Thoracic aorta (tissue), 2 donors: ENCODE data around the gene TNFRSF18. TPM values are rescaled to one million over a fixed set of nuclear protein-coding genes. Genes with fewer than 3 reads are reported as not detected.

Experiments
- ATAC-seq: fragments of 150-250 bp; one replicate; pipeline ENCODE4 v1.8.0; 2017; ENCODE audit warnings: low read depth; ENCODE audit not compliant: insufficient number of reproducible peaks, low FRiP score
- DNase-seq: peaks from one replicate; pipeline ENCODE4 v3.0.0-alpha.2; 2020; ENCODE audit warnings: low spot score
- H3K27ac ChIP-seq, 2 donors: fragments of 200-600 bp; sonication (generic); 1 replicate in 1 of 2; 2 replicates in 1 of 2; pipeline ENCODE4 v1.5.1; 2016; ENCODE audit warnings: mild to moderate bottlenecking in 2 of 2, moderate library complexity in 2 of 2
- H3K27me3 ChIP-seq: fragments of 200-600 bp; sonication (generic); replicated peaks from 2 replicates; pipeline ENCODE4 v1.6.0; 2016; ENCODE audit warnings: mild to moderate bottlenecking; ENCODE audit not compliant: insufficient read depth
- H3K36me3 ChIP-seq: fragments of 200-600 bp; sonication (generic); one replicate; pipeline ENCODE4 v1.5.1; 2016
- H3K4me1 ChIP-seq, 2 donors: fragments of 200-600 bp; sonication (generic); 1 replicate in 1 of 2; 2 replicates in 1 of 2; pipeline versions ENCODE4 v1.5.1 to v1.6.0; 2016; ENCODE audit warnings: low read depth in 2 of 2, mild to moderate bottlenecking in 1 of 2; ENCODE audit not compliant: control insufficient read depth in 1 of 2
- H3K4me3 ChIP-seq: fragments of 200-600 bp; sonication (generic); 2 replicates; pipeline ENCODE4 v1.5.1; 2016; ENCODE audit warnings: mild to moderate bottlenecking
- H3K9me3 ChIP-seq: fragments of 200-600 bp; sonication (generic); 2 replicates; pipeline ENCODE4 v1.5.1; 2016
- total RNA-seq, 2 donors: library from RNA; depleted of rRNA; stranded (reverse); fragments of >200 nt; gene quantifications; one replicate each; pipeline versions ENCODE4 v1.1.0 to v1.2.3, GENCODE V29; 2016
- TF ChIP-seq, protein P1 (sequence below): fragments of 200-600 bp; sonication (generic); IDR thresholded peaks from one replicate; pipeline ENCODE4 v1.5.1; 2019; ENCODE audit warnings: antibody characterized with exemption

The TNFRSF18 gene
- total RNA-seq, 2 donors from 2014 or later = 1.3 TPM; not detected in 1

- Histone ChIP-seq H3K4me1 (peaks cover 7 to 10% of the 10 kb centered on the region in 2 donors), H3K27ac (no peak overlapping the region), H3K27me3 (no peaks in the 10 kb centered on the region), H3K36me3 (no peaks in the 10 kb centered on the region), H3K4me3 (no peak overlapping the region), H3K9me3 (peaks cover 3% of the 10 kb centered on the region)
- ATAC-seq (no peak), DNase-seq (no peak)
- TF ChIP-seq, protein P1, sequence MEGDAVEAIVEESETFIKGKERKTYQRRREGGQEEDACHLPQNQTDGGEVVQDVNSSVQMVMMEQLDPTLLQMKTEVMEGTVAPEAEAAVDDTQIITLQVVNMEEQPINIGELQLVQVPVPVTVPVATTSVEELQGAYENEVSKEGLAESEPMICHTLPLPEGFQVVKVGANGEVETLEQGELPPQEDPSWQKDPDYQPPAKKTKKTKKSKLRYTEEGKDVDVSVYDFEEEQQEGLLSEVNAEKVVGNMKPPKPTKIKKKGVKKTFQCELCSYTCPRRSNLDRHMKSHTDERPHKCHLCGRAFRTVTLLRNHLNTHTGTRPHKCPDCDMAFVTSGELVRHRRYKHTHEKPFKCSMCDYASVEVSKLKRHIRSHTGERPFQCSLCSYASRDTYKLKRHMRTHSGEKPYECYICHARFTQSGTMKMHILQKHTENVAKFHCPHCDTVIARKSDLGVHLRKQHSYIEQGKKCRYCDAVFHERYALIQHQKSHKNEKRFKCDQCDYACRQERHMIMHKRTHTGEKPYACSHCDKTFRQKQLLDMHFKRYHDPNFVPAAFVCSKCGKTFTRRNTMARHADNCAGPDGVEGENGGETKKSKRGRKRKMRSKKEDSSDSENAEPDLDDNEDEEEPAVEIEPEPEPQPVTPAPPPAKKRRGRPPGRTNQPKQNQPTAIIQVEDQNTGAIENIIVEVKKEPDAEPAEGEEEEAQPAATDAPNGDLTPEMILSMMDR = no peak
These were observed 50.0 kb downstream of the TNFRSF18 start for GRCh38 chr1:1156140-1157032.

- Histone ChIP-seq H3K36me3 (no peaks in the 10 kb centered on the region), H3K27ac (no peak overlapping the region), H3K4me3 (no peak overlapping the region), H3K27me3 (no peaks in the 10 kb centered on the region), H3K4me1 (peaks cover 7 to 10% of the 10 kb centered on the region in 2 donors), H3K9me3 (peaks cover 3% of the 10 kb centered on the region)
- no peak for ATAC-seq
- DNase-seq = no peak
- TF ChIP-seq, protein P1 = no peak
These were observed 51.1 kb downstream of the TNFRSF18 start for GRCh38 chr1:1155258-1155657.

DNA sequence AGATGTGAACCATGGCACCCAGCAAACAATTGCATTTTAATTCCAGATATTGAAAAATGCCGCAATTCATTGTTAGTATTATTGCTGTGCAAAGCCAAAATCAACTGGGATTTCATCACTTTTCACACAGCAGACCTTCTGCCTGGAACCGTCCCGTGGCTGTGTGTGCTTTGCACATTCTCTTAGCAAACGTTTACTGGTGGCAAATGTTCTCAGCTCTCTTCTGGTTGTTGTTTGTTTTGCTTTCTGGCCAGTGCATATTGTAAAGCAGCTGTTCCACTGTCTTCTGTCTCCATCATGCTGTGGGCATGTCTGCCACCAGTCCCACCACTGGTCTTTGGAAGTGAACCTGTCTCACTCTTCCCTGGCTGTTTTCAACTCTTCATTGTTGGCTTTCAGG, 52.5 kb downstream of the TNFRSF18 start:
- TF ChIP-seq, protein P1 = no peak
- H3K27ac ChIP-seq = no peak overlapping the region
- no peaks in the 10 kb centered on the region for H3K27me3 ChIP-seq
- no peaks in the 10 kb centered on the region for H3K36me3 ChIP-seq
- no peak for DNase-seq
- H3K4me1 ChIP-seq = peaks cover 7 to 8% of the 10 kb centered on the region in 2 donors
- no peak overlapping the region for H3K4me3 ChIP-seq
- no peak for ATAC-seq
- H3K9me3 ChIP-seq = peaks cover 3% of the 10 kb centered on the region

Other genes with a start within 250 kb of the TNFRSF18 start
- 10 to 100 TPM; 33.8 to 47.2 TPM for gene NOC2L, start 247.3 kb downstream of the TNFRSF18 start, total RNA-seq
- 10 to 100 TPM in 1 of 2 donors, 1 to 10 TPM in 1; 4.2 to 15.3 TPM for gene KLHL17, start 246.0 kb downstream of the TNFRSF18 start, total RNA-seq
- under 1 TPM in 1 of 2 donors, not detected in 1; 0.27 TPM for gene PLEKHN1, start 240.1 kb downstream of the TNFRSF18 start, total RNA-seq
- under 1 TPM; 0.54 to 0.99 TPM for gene PERM1, start 224.5 kb downstream of the TNFRSF18 start, total RNA-seq
- gene HES4, start 206.5 kb downstream of the TNFRSF18 start, total RNA-seq = 10 to 100 TPM; 50.1 to 98.8 TPM
- 100 to 1,000 TPM in 1 of 2 donors, 10 to 100 TPM in 1; 31.5 to 104 TPM for gene ISG15, start 193.1 kb downstream of the TNFRSF18 start, total RNA-seq
- 10 to 100 TPM; 36.2 to 36.7 TPM for gene AGRN, start 186.5 kb downstream of the TNFRSF18 start, total RNA-seq
- gene RNF223, start 132.3 kb downstream of the TNFRSF18 start, total RNA-seq = under 1 TPM in 1 of 2 donors, not detected in 1; 0.71 TPM
- gene C1orf159, start 90.5 kb downstream of the TNFRSF18 start, total RNA-seq = 10 to 100 TPM; 10.8 to 21.2 TPM
- not detected for gene TTLL10, start 32.7 kb downstream of the TNFRSF18 start, total RNA-seq
- gene TNFRSF4, start 7.6 kb upstream of the TNFRSF18 start, total RNA-seq = 1 to 10 TPM in 1 of 2 donors, not detected in 1; 1.8 TPM
- gene SDF4, start 25.4 kb upstream of the TNFRSF18 start, total RNA-seq = 100 to 1,000 TPM; 157 to 230 TPM
- 10 to 100 TPM; 15.5 to 25.3 TPM for gene B3GALT6, start 25.6 kb upstream of the TNFRSF18 start, total RNA-seq
- 10 to 100 TPM in 1 of 2 donors, 1 to 10 TPM in 1; 2.9 to 12.5 TPM for gene C1QTNF12, start 40.1 kb upstream of the TNFRSF18 start, total RNA-seq
- gene UBE2J2, start 67.3 kb upstream of the TNFRSF18 start, total RNA-seq = 10 to 100 TPM; 43.5 to 57.7 TPM
- 10 to 100 TPM in 1 of 2 donors, 1 to 10 TPM in 1; 1.8 to 10.3 TPM for gene SCNN1D, start 73.8 kb upstream of the TNFRSF18 start, total RNA-seq
- 100 to 1,000 TPM in 1 of 2 donors, 10 to 100 TPM in 1; 41.6 to 121 TPM for gene ACAP3, start 101.3 kb upstream of the TNFRSF18 start, total RNA-seq
- gene PUSL1, start 102.0 kb upstream of the TNFRSF18 start, total RNA-seq = 10 to 100 TPM; 22.1 to 22.6 TPM
- gene INTS11, start 118.1 kb upstream of the TNFRSF18 start, total RNA-seq = 100 to 1,000 TPM; 192 to 195 TPM
- gene CPTP, start 118.2 kb upstream of the TNFRSF18 start, total RNA-seq = 10 to 100 TPM; 16.4 to 26.3 TPM
- gene TAS1R3, start 124.7 kb upstream of the TNFRSF18 start, total RNA-seq = under 1 TPM in 1 of 2 donors, not detected in 1; 0.14 TPM
- gene DVL1, start 142.8 kb upstream of the TNFRSF18 start, total RNA-seq = 100 to 1,000 TPM in 1 of 2 donors, 10 to 100 TPM in 1; 66.2 to 101 TPM
- 100 to 1,000 TPM; 239 to 326 TPM for gene MXRA8, start 152.0 kb upstream of the TNFRSF18 start, total RNA-seq
- 10 to 100 TPM; 43.5 to 94.5 TPM for gene AURKAIP1, start 168.6 kb upstream of the TNFRSF18 start, total RNA-seq
- 100 to 1,000 TPM; 214 to 313 TPM for gene CCNL2, start 192.7 kb upstream of the TNFRSF18 start, total RNA-seq
- 100 to 1,000 TPM in 1 of 2 donors, 10 to 100 TPM in 1; 96.9 to 121 TPM for gene MRPL20, start 200.7 kb upstream of the TNFRSF18 start, total RNA-seq
- gene ANKRD65, start 214.7 kb upstream of the TNFRSF18 start, total RNA-seq = under 1 TPM in 1 of 2 donors, not detected in 1; 0.68 TPM
- 10 to 100 TPM; 21.7 to 23.6 TPM for gene VWA1, start 229.1 kb upstream of the TNFRSF18 start, total RNA-seq
- under 1 TPM in 1 of 2 donors, not detected in 1; 0.27 TPM for gene ATAD3C, start 243.1 kb upstream of the TNFRSF18 start, total RNA-seq